ENCODE measurements around the gene ARSG.
A peak's percentile ranks its signal among the peaks of the same experiment; 100 is the strongest.
"Not testable (repeated sequence)": the region's sequence is repeated elsewhere in the genome, so short reads cannot be mapped to it uniquely, and the experiment has no call there.

ARSG gene

GRCh38 chr17:68281965-68282364, 9.3 kb upstream of the ARSG start:
- DNase-seq: not testable (repeated sequence)

- no peak for DNase-seq
Measured at GRCh38 chr17:68288375-68288774, 2.9 kb upstream of the ARSG start.

GRCh38 chr17:68288804-68289203, 2.5 kb upstream of the ARSG start:
- DNase-seq: no peak

GRCh38 chr17:68289473-68289872, 1.8 kb upstream of the ARSG start:
- DNase-seq: no peak

- no peak for DNase-seq
Measured at GRCh38 chr17:68289936-68290267, 1.4 kb upstream of the ARSG start.

- no peak for DNase-seq
Measured at GRCh38 chr17:68290268-68290954, 884 bp upstream of the ARSG start.

- DNase-seq: peak; percentile 87
Measured at GRCh38 chr17:68291836-68292688, 767 bp downstream of the ARSG start.

GRCh38 chr17:68292689-68293040, 1.4 kb downstream of the ARSG start:
- no peak for DNase-seq

- no peak for DNase-seq
Measured at GRCh38 chr17:68293490-68294195, 2.3 kb downstream of the ARSG start.

GRCh38 chr17:68294196-68294555, 2.9 kb downstream of the ARSG start:
- no peak for DNase-seq

GRCh38 chr17:68294617-68295016, 3.3 kb downstream of the ARSG start:
- no peak for DNase-seq

GRCh38 chr17:68295086-68295485, 3.8 kb downstream of the ARSG start:
- DNase-seq: no peak

GRCh38 chr17:68296217-68297191, 5.2 kb downstream of the ARSG start:
- peak; percentile 51 for DNase-seq

- DNase-seq: peak; percentile 43
Measured at GRCh38 chr17:68297195-68297594, 5.9 kb downstream of the ARSG start.

GRCh38 chr17:68298601-68299000, 7.3 kb downstream of the ARSG start:
- no peak for DNase-seq

GRCh38 chr17:68299817-68300216, 8.5 kb downstream of the ARSG start:
- no peak for DNase-seq

- DNase-seq: no peak
Measured at GRCh38 chr17:68301438-68301959, 10.2 kb downstream of the ARSG start.

- DNase-seq: no peak
Measured at GRCh38 chr17:68302066-68302564, 10.8 kb downstream of the ARSG start.

GRCh38 chr17:68302666-68303065, 11.4 kb downstream of the ARSG start:
- no peak for DNase-seq

- no peak for DNase-seq
Measured at GRCh38 chr17:68304706-68305105, 13.4 kb downstream of the ARSG start.

GRCh38 chr17:68305142-68305541, 13.8 kb downstream of the ARSG start:
- DNase-seq: no peak

GRCh38 chr17:68306819-68307218, 15.5 kb downstream of the ARSG start:
- no peak for DNase-seq

All from SIG-M5 (cell line).